Measurements from ENCODE around the gene SPATA2L.
"Not testable (repeated sequence)": the region's sequence is repeated elsewhere in the genome, so short reads cannot be mapped to it uniquely, and the experiment has no call there.

Gene SPATA2L

DNA sequence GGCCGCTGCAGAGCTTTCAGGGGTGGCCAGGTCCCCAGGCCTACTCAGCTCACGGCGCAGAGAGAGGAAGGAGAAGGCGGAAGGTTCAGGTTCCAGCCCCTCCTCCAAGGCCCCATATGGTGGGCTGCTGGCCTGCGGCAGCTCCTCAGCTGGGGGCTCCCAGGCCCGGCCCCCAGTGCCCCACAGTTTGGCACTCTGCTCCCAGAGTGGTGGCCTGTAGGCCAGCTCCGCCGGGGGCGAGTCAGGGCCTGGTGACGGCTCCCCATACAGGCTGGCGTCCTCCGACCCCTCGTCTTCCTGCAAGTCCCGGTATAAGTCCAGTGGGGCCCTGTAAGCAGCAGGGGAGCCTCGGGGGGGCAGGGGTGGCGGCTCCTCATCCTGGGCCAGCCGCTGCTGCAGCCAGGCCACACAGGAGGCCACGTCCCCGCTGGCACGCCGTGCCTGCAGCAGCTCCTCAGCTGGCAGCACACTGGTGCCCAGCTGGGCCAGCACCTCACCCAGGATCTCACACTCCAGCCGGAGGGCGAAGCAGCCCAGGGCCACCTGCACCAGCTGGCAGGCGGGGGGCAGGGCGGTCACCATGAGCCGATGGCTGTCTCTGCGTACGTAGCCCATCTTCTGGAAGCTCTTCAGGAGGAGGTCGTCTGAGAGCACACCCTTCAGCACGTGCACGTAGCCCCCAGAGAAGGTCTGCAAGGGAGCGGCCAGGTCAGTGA is 3.7 kb downstream of the SPATA2L start:
- H3K4me3 ChIP-seq = no peak overlapping the region
- TF ChIP-seq, protein P1, sequence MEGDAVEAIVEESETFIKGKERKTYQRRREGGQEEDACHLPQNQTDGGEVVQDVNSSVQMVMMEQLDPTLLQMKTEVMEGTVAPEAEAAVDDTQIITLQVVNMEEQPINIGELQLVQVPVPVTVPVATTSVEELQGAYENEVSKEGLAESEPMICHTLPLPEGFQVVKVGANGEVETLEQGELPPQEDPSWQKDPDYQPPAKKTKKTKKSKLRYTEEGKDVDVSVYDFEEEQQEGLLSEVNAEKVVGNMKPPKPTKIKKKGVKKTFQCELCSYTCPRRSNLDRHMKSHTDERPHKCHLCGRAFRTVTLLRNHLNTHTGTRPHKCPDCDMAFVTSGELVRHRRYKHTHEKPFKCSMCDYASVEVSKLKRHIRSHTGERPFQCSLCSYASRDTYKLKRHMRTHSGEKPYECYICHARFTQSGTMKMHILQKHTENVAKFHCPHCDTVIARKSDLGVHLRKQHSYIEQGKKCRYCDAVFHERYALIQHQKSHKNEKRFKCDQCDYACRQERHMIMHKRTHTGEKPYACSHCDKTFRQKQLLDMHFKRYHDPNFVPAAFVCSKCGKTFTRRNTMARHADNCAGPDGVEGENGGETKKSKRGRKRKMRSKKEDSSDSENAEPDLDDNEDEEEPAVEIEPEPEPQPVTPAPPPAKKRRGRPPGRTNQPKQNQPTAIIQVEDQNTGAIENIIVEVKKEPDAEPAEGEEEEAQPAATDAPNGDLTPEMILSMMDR (IDR thresholded peaks at IDR 0.05) = no peak
- H3K27ac ChIP-seq = no peak overlapping the region
- DNase-seq (ENCODE audit: low spot score) = no peak

DNA sequence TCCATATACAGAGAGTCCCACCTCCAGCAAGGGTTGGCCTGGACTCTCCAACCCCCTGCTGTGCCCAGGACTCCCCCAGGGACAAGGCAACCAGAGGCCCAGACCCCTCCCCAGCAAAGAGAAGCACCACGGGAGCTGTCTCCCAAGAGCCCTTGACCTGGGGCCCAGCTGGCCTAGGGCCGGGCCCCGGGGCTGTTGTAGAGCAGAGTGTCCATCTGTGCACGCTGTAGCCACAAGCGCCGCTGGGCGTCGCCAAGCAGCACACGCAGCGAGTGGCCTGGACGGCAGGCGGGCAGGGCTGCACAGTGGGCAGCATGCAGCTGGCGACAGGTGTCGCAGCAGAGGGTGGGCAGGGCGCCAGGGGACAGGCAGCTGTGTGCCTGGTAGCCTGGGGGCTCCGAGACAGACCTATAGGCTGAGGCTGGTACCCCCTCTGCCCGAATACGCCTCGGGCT is 4.3 kb downstream of the SPATA2L start:
- DNase-seq (ENCODE audit: low spot score) = no peak
- Histone ChIP-seq H3K4me3 (no peak overlapping the region), H3K27ac (no peak overlapping the region)
- TF ChIP-seq, protein P1 (IDR thresholded peaks at IDR 0.05) = no peak

DNA sequence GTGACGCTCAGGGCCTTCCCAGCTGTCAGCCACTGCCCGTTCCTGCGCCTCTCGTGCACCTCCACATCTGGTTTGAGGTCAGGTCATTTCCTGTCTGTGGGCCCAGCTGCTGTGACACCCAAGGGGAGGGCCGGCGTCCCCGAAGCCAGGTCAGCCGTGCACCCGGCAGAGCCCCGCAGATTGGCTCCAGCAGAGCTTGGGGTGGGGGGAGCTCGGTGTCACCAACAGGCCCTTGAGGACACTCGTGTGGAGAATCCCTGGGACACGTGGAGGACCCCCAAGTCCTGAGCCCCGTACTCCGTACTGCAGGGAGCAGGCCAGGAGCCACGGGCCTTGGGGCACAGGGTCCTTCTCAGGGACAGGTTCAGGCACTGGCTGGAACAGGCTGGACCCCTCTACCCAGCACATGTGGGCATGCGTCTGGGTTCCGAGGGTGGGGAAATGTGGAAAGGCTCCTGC is 4.8 kb downstream of the SPATA2L start:
- no peak for DNase-seq (ENCODE audit: low spot score)
- TF ChIP-seq, protein P1 (IDR thresholded peaks at IDR 0.05) = no peak
- Histone ChIP-seq H3K4me3 (no peak overlapping the region), H3K27ac (no peak overlapping the region)

DNA sequence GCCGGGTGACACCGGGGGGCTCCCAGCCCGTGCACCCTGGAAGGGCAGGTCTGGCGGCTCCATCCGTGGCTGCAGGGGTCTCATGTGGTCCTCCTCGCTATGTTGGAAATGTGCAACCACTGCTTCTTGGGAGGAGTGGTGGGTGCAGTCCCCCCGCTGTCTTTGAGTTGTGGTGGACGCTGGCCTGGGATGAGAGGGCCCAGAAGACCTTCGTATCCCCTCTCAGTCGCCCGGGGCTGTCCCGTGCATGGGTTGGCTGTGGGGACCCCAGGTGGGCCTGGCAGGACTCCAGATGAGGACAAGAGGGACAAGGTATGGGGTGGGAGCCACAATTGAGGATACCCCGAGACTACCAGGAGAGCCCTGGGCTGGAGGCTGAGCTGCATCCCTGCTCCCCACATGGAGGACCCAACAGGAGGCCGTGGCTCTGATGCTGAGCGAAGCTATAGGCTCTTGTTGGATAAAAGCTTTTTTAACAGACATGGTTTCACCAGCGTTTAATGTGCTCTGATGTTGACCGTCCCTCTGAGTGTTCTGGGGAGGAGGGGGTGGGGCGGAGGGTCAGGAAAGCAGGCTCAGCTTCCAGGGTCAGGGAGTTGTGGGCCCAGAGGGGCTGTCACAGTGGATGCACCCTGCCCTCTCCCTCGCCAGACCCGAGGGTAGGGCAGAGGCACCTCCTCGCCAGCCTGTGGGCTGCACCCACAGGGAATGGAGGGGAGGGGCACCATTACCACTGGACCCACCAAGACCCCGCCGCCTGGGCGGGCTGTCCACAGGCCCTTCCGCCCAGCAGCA is 5.4 kb downstream of the SPATA2L start:
- TF ChIP-seq, protein P1 (IDR thresholded peaks at IDR 0.05) = no peak
- Histone ChIP-seq H3K27ac (no peak overlapping the region), H3K4me3 (no peak overlapping the region)
- peak; percentile 69 for DNase-seq (ENCODE audit: low spot score)

DNA sequence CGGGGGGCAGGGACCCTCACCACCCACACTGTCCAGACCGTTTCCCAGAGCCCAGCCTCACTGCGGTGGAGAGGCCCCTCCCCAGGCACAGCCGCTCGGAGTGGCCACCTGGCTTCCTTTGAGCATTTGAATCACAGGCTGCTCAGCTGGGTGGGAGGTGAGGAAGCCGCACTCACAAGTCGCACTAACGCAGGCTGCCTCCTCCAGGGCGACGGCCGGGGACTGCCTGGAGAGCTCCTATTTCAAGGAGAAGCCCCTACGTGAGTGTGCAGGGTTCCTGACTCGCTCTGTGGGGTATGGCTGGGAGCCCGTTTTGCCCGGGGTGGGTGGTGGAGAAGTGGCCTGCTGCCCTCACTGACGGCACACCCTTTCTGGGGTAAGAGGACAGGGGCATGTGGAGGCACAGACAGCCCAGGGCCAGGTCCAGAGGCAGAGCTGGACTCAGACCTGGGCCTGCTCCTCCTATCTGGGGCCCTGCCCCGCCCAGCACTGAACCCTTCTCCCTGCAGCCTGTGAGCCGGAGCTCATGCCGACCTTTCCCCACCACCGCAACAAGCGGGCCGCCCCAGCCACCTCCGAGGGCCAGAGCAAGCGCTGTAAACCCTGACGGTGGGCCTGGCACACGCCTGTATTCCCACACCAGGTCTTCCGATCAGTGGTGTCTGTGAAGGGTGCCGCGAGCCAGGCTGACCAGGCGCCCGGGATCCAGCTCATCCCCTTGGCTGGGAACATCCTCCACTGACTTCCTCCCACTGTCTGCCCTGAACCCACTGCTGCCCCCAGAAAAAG is 6.2 kb downstream of the SPATA2L start:
- TF ChIP-seq, protein P1 (IDR thresholded peaks at IDR 0.05) = no peak
- Histone ChIP-seq H3K4me3 (no peak overlapping the region), H3K27ac (no peak overlapping the region)
- peak; percentile 71 for DNase-seq (ENCODE audit: low spot score)

DNA sequence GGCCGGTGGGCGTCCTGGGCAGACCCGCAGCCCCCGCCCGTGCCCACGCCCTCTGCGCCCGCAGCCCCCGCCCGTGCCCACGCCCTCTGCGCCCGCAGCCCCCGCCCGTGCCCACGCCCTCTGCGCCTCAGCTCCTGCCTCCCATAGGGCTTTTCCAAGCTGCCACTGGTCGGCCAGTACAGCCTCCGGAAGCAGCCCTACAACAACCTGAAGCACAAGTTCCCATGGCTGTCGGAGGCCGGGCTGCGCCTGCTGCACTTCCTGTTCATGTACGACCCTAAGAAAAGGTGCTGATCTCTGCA is 6.8 kb downstream of the SPATA2L start:
- H3K4me3 ChIP-seq; H3K27ac ChIP-seq; DNase-seq (ENCODE audit: low spot score): not testable (repeated sequence)
